ENCODE measurements around the gene GALNT16. TPM values are rescaled to one million over a fixed set of nuclear protein-coding genes. Genes with fewer than 3 reads are reported as not detected.

Gene GALNT16
- total and polyA plus RNA-seq, 2 donors (not counting 3 experiments of a cell fraction or from before 2014, with no cell fraction given) = 0.39 to 0.49 TPM

- intact Hi-C loops (cut with micrococcal nuclease) = no loop called here
- CTCF ChIA-PET = interaction anchor here (0.8 kb wide), 1 partner anchor 29 kb away, joined by 5 read pairs; no protein-coding TSS in a partner anchor
Measured at GRCh38 chr14:69268763-69269162, 8.8 kb downstream of the GALNT16 start.

GRCh38 chr14:69269381-69269780, 9.4 kb downstream of the GALNT16 start:
- dilution Hi-C loops (cut with MboI; ENCODE audit: extremely low pct_ligation_motif_present, low sequenced_read_pairs) = no loop called here
- ChIA-PET POLR2A (no interaction called here), CTCF (no interaction called here)
- no peak overlapping the region for H2AFZ ChIP-seq (ENCODE audit: low read depth, low read length)
- TF ChIP-seq CTCF (IDR thresholded peaks at IDR 0.05; ENCODE audit: extremely low read depth in 1 of 2, insufficient read depth in 1 of 2, low read depth in 1 of 2, low read length in 2 of 2) (no peak), GATA2 (IDR thresholded peaks at IDR 0.05; ENCODE audit: insufficient read depth, insufficient read length, low read depth, low read length) (no peak), POLR2AphosphoS5 (IDR thresholded peaks at IDR 0.05; ENCODE audit: insufficient read depth, low read depth, low read length) (no peak), POLR2A (IDR thresholded peaks at IDR 0.05; ENCODE audit: low read depth, low read length) (no peak), FOS (IDR thresholded peaks at IDR 0.05; ENCODE audit: borderline replicate concordance, insufficient read depth, low read length) (no peak), MAX (IDR thresholded peaks at IDR 0.05; ENCODE audit: insufficient read depth, insufficient read length) (no peak), MYC (IDR thresholded peaks at IDR 0.05; ENCODE audit: low read depth, low read length) (no peak), JUN (IDR thresholded peaks at IDR 0.05; ENCODE audit: borderline replicate concordance, insufficient read depth, insufficient read length, low read depth) (no peak), EZH2 (IDR thresholded peaks at IDR 0.05; ENCODE audit: borderline replicate concordance, low read depth, low read length, severe bottlenecking) (no peak)
- no peak overlapping the region for H3K27ac ChIP-seq (ENCODE audit: insufficient read depth, low read depth, low read length)
- H4K20me1 ChIP-seq (replicated peaks; ENCODE audit: control insufficient read depth, extremely low read depth, insufficient read depth, low read length) = no peaks in the 10 kb centered on the region
- H3K4me1 ChIP-seq (ENCODE audit: control insufficient read depth, extremely low read depth, insufficient read depth, low read length) = peaks cover 8% of the 10 kb centered on the region
- DNase-seq (ENCODE audit: low read depth, low spot score) = no peak
- no TSS peak for BruUV-seq (replicated peaks)
- no peaks in the 10 kb centered on the region for H3K9me3 ChIP-seq (replicated peaks; ENCODE audit: control insufficient read depth, insufficient read depth, low read length)
- H3K27me3 ChIP-seq (ENCODE audit: control insufficient read depth in 2 of 2, insufficient read depth in 2 of 2, low read length in 2 of 2) = peaks cover 11 to 12% of the 10 kb centered on the region in 2 experiments
- H3K9ac ChIP-seq (replicated peaks; ENCODE audit: extremely low read depth, insufficient read depth, low read length) = no peak overlapping the region
- intact Hi-C loops (cut with micrococcal nuclease) = no loop called here
- no peaks in the 10 kb centered on the region for H3K36me3 ChIP-seq (ENCODE audit: control insufficient read depth in 2 of 2, extremely low read depth in 1 of 2, insufficient read depth in 2 of 2, low read length in 2 of 2)
- H3K4me2 ChIP-seq (ENCODE audit: insufficient read depth, low read length) = no peak overlapping the region
- no peaks in the 10 kb centered on the region for H3K79me2 ChIP-seq (ENCODE audit: control insufficient read depth, insufficient read depth, low read length)
- H3K4me3 ChIP-seq (replicated peaks in 1 of 3; ENCODE audit: insufficient read depth in 1 of 3, low read depth in 1 of 3, low read length in 3 of 3) = no peak overlapping the region
- no peak for FAIRE-seq
- no peaks in the 10 kb centered on the region for H3K9me1 ChIP-seq (replicated peaks; ENCODE audit: control insufficient read depth, extremely low read depth, insufficient read depth, low read length)

More at GRCh38 chr14:69268763-69269162, 8.8 kb downstream of the GALNT16 start:
- H4K20me1 ChIP-seq (replicated peaks; ENCODE audit: control insufficient read depth, extremely low read depth, insufficient read depth, low read length) = no peaks in the 10 kb centered on the region
- TF ChIP-seq MYC (IDR thresholded peaks at IDR 0.05; ENCODE audit: low read depth, low read length) = no peak
- TF ChIP-seq GATA2 (IDR thresholded peaks at IDR 0.05; ENCODE audit: insufficient read depth, insufficient read length, low read depth, low read length) = peak; percentile 24
- TF ChIP-seq FOS (IDR thresholded peaks at IDR 0.05; ENCODE audit: borderline replicate concordance, insufficient read depth, low read length) = peak; percentile 61
- no peak for TF ChIP-seq MAX (IDR thresholded peaks at IDR 0.05; ENCODE audit: insufficient read depth, insufficient read length)
- no peak for TF ChIP-seq POLR2AphosphoS5 (IDR thresholded peaks at IDR 0.05; ENCODE audit: insufficient read depth, low read depth, low read length)
- peak; percentile 44 for DNase-seq (ENCODE audit: low read depth, low spot score)
- dilution Hi-C loops (cut with MboI; ENCODE audit: extremely low pct_ligation_motif_present, low sequenced_read_pairs) = no loop called here
- peaks cover 9% of the 10 kb centered on the region in 2 experiments for H3K27me3 ChIP-seq (ENCODE audit: control insufficient read depth in 2 of 2, insufficient read depth in 2 of 2, low read length in 2 of 2)
- H3K4me1 ChIP-seq (ENCODE audit: control insufficient read depth, extremely low read depth, insufficient read depth, low read length) = peaks cover 8% of the 10 kb centered on the region
- no peak overlapping the region for H3K9ac ChIP-seq (replicated peaks; ENCODE audit: extremely low read depth, insufficient read depth, low read length)
- no peaks in the 10 kb centered on the region for H3K79me2 ChIP-seq (ENCODE audit: control insufficient read depth, insufficient read depth, low read length)
- POLR2A ChIA-PET = no interaction called here
- H3K27ac ChIP-seq (ENCODE audit: insufficient read depth, low read depth, low read length) = no peak overlapping the region
- BruUV-seq (replicated peaks) = no TSS peak
- H3K36me3 ChIP-seq (ENCODE audit: control insufficient read depth in 2 of 2, extremely low read depth in 1 of 2, insufficient read depth in 2 of 2, low read length in 2 of 2) = no peaks in the 10 kb centered on the region
- FAIRE-seq = peak; percentile 81
- no peak overlapping the region for H3K4me3 ChIP-seq (replicated peaks in 1 of 3; ENCODE audit: insufficient read depth in 1 of 3, low read depth in 1 of 3, low read length in 3 of 3)
- H2AFZ ChIP-seq (ENCODE audit: low read depth, low read length) = peak overlapping the region; percentile 27
- no peaks in the 10 kb centered on the region for H3K9me1 ChIP-seq (replicated peaks; ENCODE audit: control insufficient read depth, extremely low read depth, insufficient read depth, low read length)
- no peak overlapping the region for H3K4me2 ChIP-seq (ENCODE audit: insufficient read depth, low read length)
- H3K9me3 ChIP-seq (replicated peaks; ENCODE audit: control insufficient read depth, insufficient read depth, low read length) = no peaks in the 10 kb centered on the region

All from endothelial cell of umbilical vein (primary cell).